OCI-LY7 (cell line): ENCODE results near the gene PRKCA.

ENCODE experiments used
- EZH2phosphoT487 ChIP-seq: fragments of 200-600 bp; sonication (generic); IDR thresholded peaks from 2 replicates; pipeline ENCODE4 v1.6.1; 2018; ENCODE audit warnings: low read depth, borderline replicate concordance, mild to moderate bottlenecking, mixed run types, antibody characterized with exemption, low read length, moderate library complexity, mixed read lengths
- TF ChIP-seq, protein P1 (sequence below): fragments of 200-600 bp; sonication (generic); conservative IDR thresholded peaks from 2 replicates; pipeline ENCODE4 v1.5.1; 2014; ENCODE audit warnings: mild to moderate bottlenecking, antibody characterized with exemption, low read length, moderate library complexity, mixed read lengths

DNA sequence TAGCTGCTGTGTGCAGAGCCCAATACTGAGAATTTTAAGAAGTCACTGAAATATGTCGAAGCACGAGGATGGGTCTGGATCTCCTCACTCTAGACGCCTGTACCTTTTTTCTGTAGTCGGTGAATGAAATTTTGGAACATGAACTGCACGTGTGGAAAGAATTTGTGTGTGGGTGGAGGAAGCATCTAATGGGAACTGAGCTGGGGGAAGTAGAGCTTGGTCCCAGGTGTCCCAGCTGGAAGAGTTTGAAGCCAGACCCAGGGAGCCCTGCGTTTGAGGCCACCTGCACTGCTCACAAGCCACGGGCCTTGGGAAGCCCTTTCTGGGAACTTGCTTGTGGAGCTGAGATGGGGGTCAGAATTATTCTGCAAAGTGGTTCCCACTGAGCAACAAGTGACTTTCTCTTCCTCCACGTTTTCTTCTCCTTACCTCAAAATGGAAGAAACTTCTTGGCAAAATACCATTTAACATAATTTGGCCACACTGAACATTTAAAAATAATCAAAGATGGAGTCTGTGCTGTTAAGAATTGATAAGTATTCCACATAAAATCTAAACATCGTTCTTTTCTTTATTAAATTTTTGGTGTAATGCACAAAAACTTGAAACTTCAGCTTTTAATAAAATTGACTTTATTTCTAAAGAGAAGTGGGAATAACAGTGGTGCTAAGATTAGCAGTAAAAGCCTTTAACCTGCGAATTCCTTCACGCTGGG is 163.8 kb downstream of the PRKCA start:
- TF ChIP-seq, protein P1, sequence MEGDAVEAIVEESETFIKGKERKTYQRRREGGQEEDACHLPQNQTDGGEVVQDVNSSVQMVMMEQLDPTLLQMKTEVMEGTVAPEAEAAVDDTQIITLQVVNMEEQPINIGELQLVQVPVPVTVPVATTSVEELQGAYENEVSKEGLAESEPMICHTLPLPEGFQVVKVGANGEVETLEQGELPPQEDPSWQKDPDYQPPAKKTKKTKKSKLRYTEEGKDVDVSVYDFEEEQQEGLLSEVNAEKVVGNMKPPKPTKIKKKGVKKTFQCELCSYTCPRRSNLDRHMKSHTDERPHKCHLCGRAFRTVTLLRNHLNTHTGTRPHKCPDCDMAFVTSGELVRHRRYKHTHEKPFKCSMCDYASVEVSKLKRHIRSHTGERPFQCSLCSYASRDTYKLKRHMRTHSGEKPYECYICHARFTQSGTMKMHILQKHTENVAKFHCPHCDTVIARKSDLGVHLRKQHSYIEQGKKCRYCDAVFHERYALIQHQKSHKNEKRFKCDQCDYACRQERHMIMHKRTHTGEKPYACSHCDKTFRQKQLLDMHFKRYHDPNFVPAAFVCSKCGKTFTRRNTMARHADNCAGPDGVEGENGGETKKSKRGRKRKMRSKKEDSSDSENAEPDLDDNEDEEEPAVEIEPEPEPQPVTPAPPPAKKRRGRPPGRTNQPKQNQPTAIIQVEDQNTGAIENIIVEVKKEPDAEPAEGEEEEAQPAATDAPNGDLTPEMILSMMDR: no peak
- TF ChIP-seq EZH2phosphoT487: no peak
